CD14-positive monocyte (primary cell): ENCODE measurements around the gene TUBB1. TPM values are rescaled to one million over a fixed set of nuclear protein-coding genes. Genes with fewer than 3 reads are reported as not detected.

Source experiments
- DNase-seq, 3 donors: peaks; one replicate each; pipeline ENCODE4 v3.0.0-alpha.2; 2011 to 2022
- H2AFZ ChIP-seq: 2 replicates; pipeline ENCODE4 v1.6.0; 2012; ENCODE audit warnings: mild to moderate bottlenecking, low read depth, low read length, inconsistent platforms; ENCODE audit not compliant: insufficient read depth, poor library complexity, severe bottlenecking
- H3K27ac ChIP-seq, 2 donors: 1 replicate in 1 of 2; 2 replicates in 1 of 2; pipeline ENCODE4 v1.5.1; 2012 to 2013; ENCODE audit warnings: low read length in 2 of 2, control low read depth in 1 of 2, inconsistent platforms in 1 of 2, low read depth in 1 of 2, mild to moderate bottlenecking in 1 of 2
- H3K27me3 ChIP-seq, 2 donors: one replicate each; pipeline versions ENCODE4 v1.6.0 to v1.6.1; 2011 to 2013; ENCODE audit warnings: low read length in 2 of 2; ENCODE audit not compliant: control insufficient read depth in 2 of 2, insufficient read depth in 2 of 2
- H3K36me3 ChIP-seq, 2 donors: replicated peaks in 1 of 2; 1 replicate in 1 of 2; 2 replicates in 1 of 2; pipeline versions ENCODE4 v1.5.1 to v1.6.1; 2012 to 2013; ENCODE audit warnings: low read length in 2 of 2, control low read depth in 1 of 2, inconsistent platforms in 1 of 2, mild to moderate bottlenecking in 1 of 2; ENCODE audit not compliant: insufficient read depth in 2 of 2, control insufficient read depth in 1 of 2
- H3K4me1 ChIP-seq, 2 donors: 1 replicate in 1 of 2; 2 replicates in 1 of 2; pipeline versions ENCODE4 v1.5.1 to v1.6.1; 2012 to 2013; ENCODE audit warnings: low read length in 2 of 2, control low read depth in 1 of 2, inconsistent platforms in 1 of 2, mild to moderate bottlenecking in 1 of 2, moderate library complexity in 1 of 2; ENCODE audit not compliant: insufficient read depth in 2 of 2, control insufficient read depth in 1 of 2
- H3K4me2 ChIP-seq: replicated peaks from 2 replicates; pipeline ENCODE3; 2012; ENCODE audit warnings: low read length, moderate library complexity, mild to moderate bottlenecking; ENCODE audit not compliant: poor library complexity, severe bottlenecking; ENCODE audit errors: extremely low read depth
- H3K4me3 ChIP-seq, 3 experiments: fragments of 200-600 bp in 1 of 3; sonication (generic) in 1 of 3; replicated peaks in 1 of 3; 1 replicate in 2 of 3; 2 replicates in 1 of 3; pipeline ENCODE4 v1.5.1; 2011 to 2013; ENCODE audit warnings: low read length in 3 of 3, mild to moderate bottlenecking in 3 of 3, control low read depth in 2 of 3, low read depth in 2 of 3, inconsistent platforms in 1 of 3, moderate library complexity in 1 of 3
- H3K79me2 ChIP-seq: 2 replicates; pipeline ENCODE4 v1.6.0; 2012; ENCODE audit warnings: mild to moderate bottlenecking, control low read depth, inconsistent platforms, low read length, moderate library complexity; ENCODE audit not compliant: insufficient read depth
- H3K9ac ChIP-seq: 2 replicates; pipeline ENCODE4 v1.6.0; 2017; ENCODE audit warnings: low read length, mild to moderate bottlenecking; ENCODE audit not compliant: insufficient read depth, poor library complexity, severe bottlenecking
- H3K9me3 ChIP-seq, 2 donors: replicated peaks in 1 of 2; 1 replicate in 1 of 2; 2 replicates in 1 of 2; pipeline versions ENCODE4 v1.5.1 to v1.6.1; 2012 to 2013; ENCODE audit warnings: low read length in 2 of 2, control low read depth in 1 of 2; ENCODE audit not compliant: control insufficient read depth in 1 of 2, insufficient read depth in 1 of 2
- H4K20me1 ChIP-seq: 2 replicates; pipeline ENCODE4 v1.6.0; 2012; ENCODE audit warnings: mild to moderate bottlenecking, low read length, control low read depth, moderate library complexity; ENCODE audit not compliant: insufficient read depth
- H3K27ac Mint-ChIP-seq, 7 donors: one replicate each; pipeline ENCODE4 v1.8.0; 2020; ENCODE audit warnings: mild to moderate bottlenecking in 7 of 7, mixed read lengths in 7 of 7, moderate library complexity in 6 of 7, inconsistent platforms in 2 of 7
- H3K27me3 Mint-ChIP-seq, 3 donors: one replicate each; pipeline ENCODE4 v1.8.0; 2021 to 2022; ENCODE audit warnings: low read depth in 3 of 3, mild to moderate bottlenecking in 3 of 3, mixed read lengths in 3 of 3, moderate library complexity in 3 of 3, inconsistent platforms in 1 of 3
- H3K36me3 Mint-ChIP-seq, 2 donors: one replicate each; pipeline ENCODE4 v1.8.0; 2020; ENCODE audit warnings: mixed read lengths in 2 of 2, inconsistent platforms in 1 of 2, mild to moderate bottlenecking in 1 of 2
- H3K4me1 Mint-ChIP-seq: one replicate; pipeline ENCODE4 v1.8.0; 2020; ENCODE audit warnings: mild to moderate bottlenecking, mixed read lengths
- H3K4me3 Mint-ChIP-seq, 2 donors: one replicate each; pipeline ENCODE4 v1.8.0; 2020; ENCODE audit warnings: mild to moderate bottlenecking in 2 of 2, mixed read lengths in 2 of 2, moderate library complexity in 1 of 2
- H3K9me3 Mint-ChIP-seq, 7 donors: one replicate each; pipeline ENCODE4 v1.8.0; 2020 to 2022; ENCODE audit warnings: mixed read lengths in 7 of 7, mild to moderate bottlenecking in 6 of 7, moderate library complexity in 6 of 7, inconsistent platforms in 2 of 7
- WGBS: methylation state at CpG from one replicate; pipeline ENCODE4 v1.1.5; 2013; ENCODE audit warnings: missing lambda C conversion rate; ENCODE audit not compliant: insufficient coverage; 5-methylcytosine and 5-hydroxymethylcytosine counted together
- intact Hi-C, 2 donors: fragments of 100-400 bp; cut with micrococcal nuclease; formaldehyde crosslinking; loops; one replicate each; pipeline versions ENCODE4 v1.15.0 to v1.15.1; 2023
- polyA plus RNA-seq, 3 donors: library from polyadenylated mRNA; depleted of rRNA in 1 of 3; unstranded in 2 of 3; stranded (reverse) in 1 of 3; fragments of 300-500 nt in 2 of 3; fragments of >200 nt in 1 of 3; fragmentation: Illumina TruSeq in 2 of 3; gene quantifications; 1 replicate in 2 of 3; 2 replicates in 1 of 3; pipeline ENCODE4 v1.2.3, GENCODE V29; 2012 to 2021
- TF ChIP-seq, protein P1 (sequence below): fragments of 200-600 bp; IDR thresholded peaks from one replicate; pipeline ENCODE4 v1.8.0; 2022; ENCODE audit warnings: antibody characterized with exemption, mild to moderate bottlenecking

TUBB1 gene
- polyA plus RNA-seq, 3 donors = 0.09 to 3.1 (median 2.4) TPM

DNA sequence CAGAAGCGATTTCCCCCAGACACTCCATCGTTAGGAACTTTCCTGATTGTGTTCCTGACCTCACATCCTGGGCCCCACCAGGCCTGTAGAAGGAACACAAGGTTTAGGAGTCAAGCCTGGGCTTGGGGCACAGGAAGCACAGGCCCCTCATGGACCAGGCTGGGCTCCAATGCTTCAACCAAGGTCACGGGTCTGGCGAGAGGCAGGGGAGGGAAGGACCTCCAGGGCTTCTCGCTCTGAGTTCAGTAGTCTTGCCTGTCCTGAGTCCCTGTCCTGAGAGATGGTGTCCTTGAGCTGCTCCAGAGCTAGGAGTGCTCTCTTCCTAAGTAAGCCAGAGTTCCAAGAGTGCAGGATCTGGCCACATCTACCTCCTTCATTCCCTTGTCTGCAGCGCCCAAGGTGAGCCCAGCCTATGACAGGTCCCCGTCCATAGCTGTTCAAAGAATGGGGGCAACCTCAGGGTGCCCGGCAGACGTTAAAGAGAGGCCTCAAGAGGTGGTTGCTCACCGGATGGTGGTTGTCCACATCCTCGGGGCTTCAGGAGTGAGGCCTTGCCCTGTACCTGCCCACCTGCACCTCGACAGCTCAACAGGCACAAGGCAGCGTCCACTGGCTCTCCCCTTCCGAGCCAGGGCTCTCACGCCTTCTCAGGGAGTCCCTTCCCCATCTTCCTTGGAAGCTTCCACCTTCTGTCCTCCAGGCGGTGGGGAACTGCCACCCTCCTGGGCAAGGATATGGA lies 1.6 kb upstream of the TUBB1 start:
- Mint-ChIP-seq H3K36me3 (peaks cover 42 to 59% of the 10 kb centered on the region in 2 donors), H3K4me3 (no peak overlapping the region), H3K27ac (peak overlapping the region in 3 of 7 donors; percentile 7 to 75 (median 72)), H3K9me3 (no peaks in the 10 kb centered on the region), H3K4me1 (peaks cover 26% of the 10 kb centered on the region), H3K27me3 (peaks cover 5 to 16% (median 10%) of the 10 kb centered on the region in 3 donors)
- Histone ChIP-seq H3K4me2 (no peak overlapping the region), H3K4me1 (peaks cover 4 to 10% of the 10 kb centered on the region in 2 donors), H3K36me3 (peaks cover 2 to 18% of the 10 kb centered on the region in 2 donors), H2AFZ (no peak overlapping the region), H3K4me3 (no peak overlapping the region), H3K79me2 (no peaks in the 10 kb centered on the region), H4K20me1 (peaks cover 27% of the 10 kb centered on the region), H3K27ac (no peak overlapping the region), H3K9ac (no peak overlapping the region), H3K9me3 (no peaks in the 10 kb centered on the region), H3K27me3 (no peaks in the 10 kb centered on the region)
- 95% methylated on average over 9 of the region's 16 CpGs for WGBS
- DNase-seq = no peak
- intact Hi-C loops = no loop called here
- TF ChIP-seq, protein P1, sequence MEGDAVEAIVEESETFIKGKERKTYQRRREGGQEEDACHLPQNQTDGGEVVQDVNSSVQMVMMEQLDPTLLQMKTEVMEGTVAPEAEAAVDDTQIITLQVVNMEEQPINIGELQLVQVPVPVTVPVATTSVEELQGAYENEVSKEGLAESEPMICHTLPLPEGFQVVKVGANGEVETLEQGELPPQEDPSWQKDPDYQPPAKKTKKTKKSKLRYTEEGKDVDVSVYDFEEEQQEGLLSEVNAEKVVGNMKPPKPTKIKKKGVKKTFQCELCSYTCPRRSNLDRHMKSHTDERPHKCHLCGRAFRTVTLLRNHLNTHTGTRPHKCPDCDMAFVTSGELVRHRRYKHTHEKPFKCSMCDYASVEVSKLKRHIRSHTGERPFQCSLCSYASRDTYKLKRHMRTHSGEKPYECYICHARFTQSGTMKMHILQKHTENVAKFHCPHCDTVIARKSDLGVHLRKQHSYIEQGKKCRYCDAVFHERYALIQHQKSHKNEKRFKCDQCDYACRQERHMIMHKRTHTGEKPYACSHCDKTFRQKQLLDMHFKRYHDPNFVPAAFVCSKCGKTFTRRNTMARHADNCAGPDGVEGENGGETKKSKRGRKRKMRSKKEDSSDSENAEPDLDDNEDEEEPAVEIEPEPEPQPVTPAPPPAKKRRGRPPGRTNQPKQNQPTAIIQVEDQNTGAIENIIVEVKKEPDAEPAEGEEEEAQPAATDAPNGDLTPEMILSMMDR = no peak

DNA sequence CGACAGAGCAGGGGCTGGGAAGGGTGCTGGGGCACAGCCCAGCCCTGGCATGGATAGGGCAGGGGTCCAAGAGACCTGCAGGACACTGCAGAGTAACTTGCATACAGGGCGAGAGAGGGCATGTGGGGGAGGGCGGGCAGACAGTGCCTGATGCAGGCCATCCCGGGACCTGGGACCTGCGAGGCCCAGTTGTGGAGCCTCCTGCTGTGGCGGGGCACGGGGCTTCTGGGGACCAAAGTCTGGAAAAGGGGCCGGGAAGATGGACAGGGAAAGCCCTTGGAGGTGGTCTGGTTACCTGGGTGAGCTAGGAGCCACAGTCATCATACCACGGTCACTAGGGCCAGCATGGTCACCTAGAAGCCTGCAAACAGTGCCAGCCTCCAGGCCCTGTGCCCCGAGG lies 412 bp upstream of the TUBB1 start:
- TF ChIP-seq, protein P1 = no peak
- intact Hi-C loops = no loop called here
- no peaks in the 10 kb centered on the region for H3K27me3 ChIP-seq
- H3K4me1 Mint-ChIP-seq = peaks cover 26% of the 10 kb centered on the region
- DNase-seq = no peak
- H3K36me3 ChIP-seq = peaks cover 14 to 29% of the 10 kb centered on the region in 2 donors
- peaks cover 38% of the 10 kb centered on the region for H4K20me1 ChIP-seq
- H3K27ac ChIP-seq = no peak overlapping the region
- WGBS = 98% methylated on average over 7 of the region's 10 CpGs
- no peaks in the 10 kb centered on the region for H3K9me3 Mint-ChIP-seq
- H3K9me3 ChIP-seq = no peaks in the 10 kb centered on the region
- H2AFZ ChIP-seq = no peak overlapping the region
- H3K4me3 ChIP-seq = no peak overlapping the region
- peaks cover 0 to 12% (median 9%) of the 10 kb centered on the region in 3 donors for H3K27me3 Mint-ChIP-seq
- no peak overlapping the region for H3K4me3 Mint-ChIP-seq
- no peak overlapping the region for H3K4me2 ChIP-seq
- H3K9ac ChIP-seq = peak overlapping the region; percentile 27
- peaks cover 46 to 64% of the 10 kb centered on the region in 2 donors for H3K36me3 Mint-ChIP-seq
- peak overlapping the region in 1 of 7 donors; percentile 59 for H3K27ac Mint-ChIP-seq
- H3K4me1 ChIP-seq = peaks cover 4 to 10% of the 10 kb centered on the region in 2 donors
- H3K79me2 ChIP-seq = peaks cover 1% of the 10 kb centered on the region
